GM18511 (cell line): ENCODE data around the gene ZNF506.
"Not testable (repeated sequence)": the region's sequence is repeated elsewhere in the genome, so short reads cannot be mapped to it uniquely, and the experiment has no call there.

Experiments
- ATAC-seq: cut with Tn5 transposase; IDR thresholded peaks from one replicate; pipeline ENCODE4 v1.9.1; 2021; ENCODE audit warnings: mild to moderate bottlenecking, moderate library complexity; ENCODE audit not compliant: unreplicated experiment

ZNF506 gene

GRCh38 chr19:19746286-19747213, 75.0 kb downstream of the ZNF506 start:
- no peak for ATAC-seq

DNA sequence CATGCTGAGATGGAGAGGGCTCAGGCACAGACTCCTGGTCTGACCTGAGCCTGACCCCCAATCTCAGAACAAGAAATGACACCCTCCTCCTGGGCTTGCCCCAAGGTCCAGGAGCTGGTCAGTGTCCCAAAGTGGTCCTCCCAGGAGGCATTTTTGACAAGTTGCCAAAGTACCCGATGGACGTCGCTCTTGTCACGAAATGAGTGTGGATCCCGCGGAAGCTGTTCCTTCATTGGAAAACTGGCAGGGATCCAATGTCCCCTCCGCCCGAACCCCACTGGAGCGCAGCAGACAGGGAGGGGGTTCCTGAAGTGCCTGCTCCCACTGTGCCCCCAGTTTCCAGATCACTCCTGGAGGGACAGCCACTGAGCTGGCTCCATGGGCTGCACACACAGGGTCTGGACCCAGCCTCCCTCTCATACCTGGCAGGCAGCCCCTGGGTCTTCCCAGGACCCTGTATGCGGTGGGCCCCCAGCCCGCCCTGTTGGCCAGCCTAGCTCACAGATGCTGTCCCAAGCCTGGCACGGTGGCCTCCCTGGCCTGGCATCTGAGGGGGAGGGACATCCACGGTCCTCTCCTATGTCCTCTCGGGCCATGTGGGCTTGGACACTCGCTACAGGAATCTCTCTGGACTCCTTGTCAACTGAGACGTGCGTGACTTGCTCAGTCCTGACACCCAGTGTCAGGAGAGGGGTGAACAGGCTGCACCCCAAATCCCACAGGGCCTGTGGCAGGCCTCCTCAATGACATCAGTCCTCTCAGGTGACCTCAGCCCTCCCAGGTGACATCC, 75.9 kb downstream of the ZNF506 start:
- no peak for ATAC-seq

DNA sequence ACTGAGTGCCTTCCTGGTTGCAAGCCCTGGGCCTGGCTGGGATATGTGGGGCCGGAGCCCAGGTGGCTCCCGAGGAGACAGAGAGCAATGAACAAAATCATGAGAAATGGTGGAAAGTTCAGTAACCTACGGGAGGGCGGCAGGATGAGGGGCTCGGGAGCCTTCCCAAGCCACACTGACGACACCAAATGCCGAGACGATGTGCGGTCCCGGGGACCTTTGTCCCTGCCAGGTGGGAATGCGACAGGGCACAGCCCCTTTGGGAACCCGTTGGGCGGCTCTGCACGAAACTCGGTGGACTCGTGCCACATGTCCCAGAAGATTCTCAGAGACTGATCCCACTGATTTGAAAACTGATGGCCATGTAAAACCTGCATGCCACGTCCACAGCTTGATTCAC, 76.9 kb downstream of the ZNF506 start:
- ATAC-seq: no peak

DNA sequence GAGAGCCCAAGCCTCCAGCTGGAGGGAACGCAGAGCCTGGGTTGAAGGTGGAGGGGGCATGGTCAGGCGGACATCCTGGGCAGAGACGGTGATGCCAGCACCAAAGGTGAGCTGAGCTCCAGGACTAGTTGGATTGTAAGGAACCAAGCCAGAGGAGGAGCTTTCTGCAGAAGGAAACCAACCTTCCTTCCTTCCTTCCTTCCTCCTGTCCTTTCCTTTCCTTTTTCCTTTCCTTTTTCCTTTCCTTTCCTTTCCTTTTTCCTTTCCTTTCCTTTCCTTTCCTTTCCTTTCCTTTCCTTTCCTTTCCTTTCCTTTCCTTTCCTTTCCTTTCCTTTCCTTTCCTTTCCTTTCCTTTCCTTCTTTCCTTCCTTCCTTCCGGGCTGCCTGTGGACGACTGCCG, 77.6 kb downstream of the ZNF506 start:
- not testable (repeated sequence) for ATAC-seq

DNA sequence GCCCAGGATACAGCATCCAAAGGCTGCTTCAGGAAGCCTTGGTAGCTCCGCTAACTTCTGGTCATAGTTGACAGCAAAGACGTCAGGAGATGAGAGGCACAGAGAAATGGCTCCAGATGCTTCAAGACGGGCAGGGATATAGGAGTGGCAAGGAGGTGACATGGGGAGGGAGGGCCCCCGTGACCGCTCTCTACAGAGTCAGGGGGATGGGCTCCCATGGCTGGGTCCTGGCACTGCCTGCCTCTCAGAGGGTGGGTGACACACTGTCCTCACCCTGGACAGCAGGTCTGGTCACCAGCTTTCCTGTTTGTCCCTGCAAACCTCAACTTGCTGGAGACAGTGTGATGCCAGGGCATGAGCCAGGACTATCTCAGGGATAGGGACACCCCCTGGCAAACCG, 78.4 kb downstream of the ZNF506 start:
- no peak for ATAC-seq

DNA sequence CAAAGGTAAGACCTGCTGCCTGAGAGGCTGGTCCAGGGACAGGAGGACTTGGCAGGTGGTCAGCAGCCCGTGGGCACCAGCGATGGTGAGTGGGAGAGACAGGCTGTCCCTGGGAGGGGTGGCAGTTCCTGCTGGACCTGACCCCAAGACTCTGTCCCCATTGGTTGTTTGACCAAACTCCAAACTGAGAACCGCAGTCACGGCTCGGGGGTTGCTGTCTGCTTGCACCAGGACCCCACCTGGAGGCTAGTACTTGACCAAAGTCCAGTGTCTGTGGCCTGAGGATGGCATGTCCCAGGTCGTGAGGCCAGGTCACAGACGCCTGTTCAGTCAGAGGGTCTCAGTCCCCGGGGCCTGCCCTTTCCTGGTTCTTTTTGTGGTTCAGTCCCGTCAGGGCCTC, 78.8 kb downstream of the ZNF506 start:
- no peak for ATAC-seq
